GM21737 (cell line): ENCODE measurements around the gene PFKFB2.

Experiments used
- ATAC-seq: cut with Tn5 transposase; IDR thresholded peaks from one replicate; pipeline ENCODE4 v1.9.1; 2021; ENCODE audit warnings: mild to moderate bottlenecking, moderate library complexity; ENCODE audit not compliant: unreplicated experiment

The PFKFB2 gene

DNA sequence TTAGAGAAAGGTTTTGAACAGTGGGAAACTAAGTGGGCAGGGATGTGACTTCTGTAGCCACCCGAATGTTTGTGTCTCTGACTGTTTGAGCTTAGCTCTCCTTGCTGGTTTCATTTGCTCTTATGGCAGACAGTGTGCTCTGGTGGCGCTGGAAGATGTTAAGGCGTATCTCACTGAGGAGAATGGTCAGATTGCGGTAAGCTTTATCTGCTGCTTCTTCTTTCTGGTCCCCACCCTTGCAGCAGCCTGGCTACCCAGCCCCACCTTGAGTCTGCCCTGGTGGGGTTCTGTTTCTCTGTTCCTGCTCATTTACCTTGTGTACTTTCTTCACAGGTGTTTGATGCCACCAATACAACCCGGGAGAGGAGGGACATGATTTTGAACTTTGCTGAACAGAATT is 9.9 kb downstream of the PFKFB2 start:
- no peak for ATAC-seq

DNA sequence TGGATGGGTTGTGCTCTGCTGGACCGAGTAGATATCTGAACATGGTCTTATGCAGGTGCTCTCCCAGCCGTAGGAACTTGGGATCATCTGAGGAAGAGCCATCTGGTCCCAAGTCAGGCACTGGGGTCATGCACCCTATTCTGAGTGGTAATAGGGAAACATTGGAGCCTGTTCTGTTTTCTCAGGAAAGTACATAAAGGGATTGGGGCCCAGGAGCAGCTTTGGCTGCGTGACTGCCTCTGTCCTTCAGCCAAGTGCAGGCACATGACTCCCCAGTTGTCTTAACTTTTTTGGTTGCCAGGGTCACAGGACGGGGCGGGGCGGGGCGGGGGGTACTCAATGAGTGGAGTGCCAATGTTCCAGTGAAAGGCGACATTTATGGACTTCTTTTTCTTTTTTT is 11.5 kb downstream of the PFKFB2 start:
- ATAC-seq, result no peak

DNA sequence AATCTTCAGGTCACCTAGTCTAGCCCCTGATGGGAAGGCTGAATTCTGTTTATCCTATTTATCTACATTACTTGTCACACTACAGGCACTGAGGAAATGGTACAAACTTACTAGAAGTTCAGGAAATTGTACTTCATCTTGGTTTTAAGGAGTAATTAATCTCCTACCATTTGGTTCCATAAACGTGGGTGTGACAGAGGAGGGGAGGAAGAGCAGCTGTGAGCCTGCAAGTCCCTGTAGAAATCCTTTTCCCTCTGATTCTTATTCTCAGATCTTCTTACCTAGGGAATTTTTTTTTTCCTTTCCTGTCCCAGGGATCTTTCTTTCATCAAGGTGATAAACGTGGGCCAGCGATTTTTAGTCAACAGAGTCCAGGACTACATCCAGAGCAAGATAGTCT is 14.1 kb downstream of the PFKFB2 start:
- no peak for ATAC-seq

DNA sequence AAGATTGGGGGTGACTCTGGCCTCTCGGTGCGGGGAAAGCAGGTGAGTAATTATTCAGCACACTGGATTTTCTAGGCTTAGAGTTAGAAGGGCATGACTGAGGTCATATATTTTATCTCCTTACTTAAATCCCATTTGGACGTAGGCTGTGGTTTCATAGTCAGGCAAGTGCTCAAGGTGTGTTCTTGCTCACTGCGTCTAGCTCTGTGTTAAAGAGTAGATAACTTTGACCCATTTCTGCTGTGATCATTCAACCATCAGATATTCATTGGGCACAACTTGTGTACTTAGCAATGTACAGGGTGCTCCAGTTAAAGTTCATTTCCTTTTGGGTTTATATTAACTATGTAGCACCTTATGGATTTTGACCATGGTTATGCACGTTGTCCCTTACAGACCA is 14.6 kb downstream of the PFKFB2 start:
- ATAC-seq, result no peak

DNA sequence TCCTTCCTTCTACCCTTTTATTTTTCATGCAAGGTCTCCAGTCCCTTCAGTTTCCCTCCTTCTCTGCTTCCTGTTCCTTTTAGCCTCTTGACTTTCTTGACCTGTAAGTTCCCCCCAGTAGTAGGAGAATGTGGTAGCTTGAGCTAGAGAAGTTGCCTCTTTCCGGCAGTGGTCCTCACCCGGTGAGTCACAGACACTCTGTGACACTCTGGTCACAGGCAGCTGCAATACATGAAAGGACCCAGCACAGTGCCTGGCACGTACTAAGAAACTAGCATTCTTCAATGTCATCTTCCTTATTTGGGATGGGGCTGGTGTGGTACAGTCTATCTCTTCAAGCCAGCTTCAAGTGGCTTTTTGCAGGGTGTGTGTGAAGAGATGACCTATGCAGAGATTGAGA is 16.0 kb downstream of the PFKFB2 start:
- ATAC-seq, result no peak

DNA sequence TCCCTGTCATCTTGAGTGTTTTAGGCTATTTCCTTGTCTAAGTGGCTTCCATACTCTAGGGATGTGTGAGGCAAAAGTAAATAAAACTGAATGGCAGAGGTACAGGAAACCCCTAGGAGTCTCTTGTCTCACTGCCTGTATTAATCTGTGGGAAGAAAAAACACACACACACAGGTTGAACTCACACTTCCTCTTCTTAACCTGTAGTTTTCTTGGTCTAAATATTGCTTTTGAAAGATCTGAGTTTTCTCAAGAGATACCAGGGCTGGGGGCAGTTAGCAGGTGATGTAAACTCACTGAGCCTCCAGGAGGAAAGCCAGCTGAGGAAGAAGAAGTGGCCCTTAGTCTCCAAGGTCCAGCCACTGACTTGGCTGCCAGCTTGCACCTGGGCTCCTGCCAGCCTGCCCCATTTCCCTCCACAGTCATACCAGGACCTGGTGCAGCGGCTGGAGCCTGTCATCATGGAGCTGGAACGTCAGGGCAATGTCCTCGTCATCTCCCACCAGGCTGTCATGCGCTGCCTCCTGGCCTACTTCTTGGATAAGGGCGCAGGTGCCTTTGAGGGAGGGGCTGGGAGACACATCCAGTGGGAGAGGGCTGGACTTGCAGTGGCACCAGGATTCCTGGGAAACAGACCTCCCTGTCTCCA is 16.9 kb downstream of the PFKFB2 start:
- ATAC-seq, result no peak

DNA sequence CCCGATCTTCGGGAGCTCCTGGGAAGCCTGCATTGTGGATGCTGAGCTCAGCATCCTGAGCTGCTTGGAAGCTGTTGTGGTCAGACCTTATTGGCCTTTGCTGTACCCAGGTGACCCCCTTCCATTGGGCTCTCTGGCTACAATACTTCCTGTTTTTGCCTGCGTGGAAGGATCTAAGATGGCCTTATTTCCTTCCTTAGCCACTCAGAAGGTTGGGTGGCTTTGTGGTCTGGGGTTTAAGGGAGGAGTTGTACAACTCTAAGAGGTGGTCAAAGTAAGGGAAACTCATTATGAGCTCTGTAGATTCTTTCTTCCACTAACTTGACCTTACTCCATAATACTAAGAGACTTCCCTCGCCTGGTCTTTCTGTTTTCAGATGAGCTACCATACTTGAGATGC is 17.7 kb downstream of the PFKFB2 start:
- no peak for ATAC-seq

DNA sequence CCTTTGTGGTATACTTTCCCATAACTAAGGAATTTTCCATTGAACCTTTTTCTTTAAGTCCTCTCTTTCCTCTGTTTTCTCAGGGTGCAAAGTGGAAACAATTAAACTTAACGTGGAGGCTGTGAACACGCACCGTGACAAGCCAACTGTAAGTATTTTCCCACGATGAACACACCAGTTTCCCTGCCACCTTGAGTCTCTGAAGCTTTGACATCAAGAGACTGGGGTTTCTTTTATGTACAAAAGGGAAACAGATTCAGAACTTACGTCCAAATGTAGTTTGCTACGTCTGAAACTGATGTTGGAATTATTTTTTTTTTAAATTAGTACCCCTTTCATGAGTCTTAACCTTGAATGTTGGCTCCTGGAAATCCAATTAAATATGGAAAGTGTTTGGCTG is 18.4 kb downstream of the PFKFB2 start:
- ATAC-seq, result no peak

DNA sequence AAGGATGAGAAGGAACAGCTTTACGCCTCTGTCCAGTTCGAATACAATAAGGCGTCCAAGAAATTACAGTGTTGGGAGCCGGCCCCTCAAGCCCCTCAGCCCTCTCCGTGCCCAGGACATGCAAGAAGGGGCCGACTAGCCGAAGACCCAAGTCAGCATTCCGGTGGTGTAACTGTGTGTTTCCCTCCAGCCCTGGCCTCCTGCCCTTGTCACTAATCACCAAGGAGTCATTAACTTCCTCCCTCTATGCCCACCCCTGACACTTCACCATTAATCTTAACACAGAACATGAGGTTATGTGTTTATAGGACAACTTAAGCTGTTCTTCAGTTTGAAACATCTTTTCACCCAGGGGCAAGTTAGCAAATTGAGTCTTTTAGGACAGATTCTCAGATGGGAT is 19.2 kb downstream of the PFKFB2 start:
- ATAC-seq, result no peak

DNA sequence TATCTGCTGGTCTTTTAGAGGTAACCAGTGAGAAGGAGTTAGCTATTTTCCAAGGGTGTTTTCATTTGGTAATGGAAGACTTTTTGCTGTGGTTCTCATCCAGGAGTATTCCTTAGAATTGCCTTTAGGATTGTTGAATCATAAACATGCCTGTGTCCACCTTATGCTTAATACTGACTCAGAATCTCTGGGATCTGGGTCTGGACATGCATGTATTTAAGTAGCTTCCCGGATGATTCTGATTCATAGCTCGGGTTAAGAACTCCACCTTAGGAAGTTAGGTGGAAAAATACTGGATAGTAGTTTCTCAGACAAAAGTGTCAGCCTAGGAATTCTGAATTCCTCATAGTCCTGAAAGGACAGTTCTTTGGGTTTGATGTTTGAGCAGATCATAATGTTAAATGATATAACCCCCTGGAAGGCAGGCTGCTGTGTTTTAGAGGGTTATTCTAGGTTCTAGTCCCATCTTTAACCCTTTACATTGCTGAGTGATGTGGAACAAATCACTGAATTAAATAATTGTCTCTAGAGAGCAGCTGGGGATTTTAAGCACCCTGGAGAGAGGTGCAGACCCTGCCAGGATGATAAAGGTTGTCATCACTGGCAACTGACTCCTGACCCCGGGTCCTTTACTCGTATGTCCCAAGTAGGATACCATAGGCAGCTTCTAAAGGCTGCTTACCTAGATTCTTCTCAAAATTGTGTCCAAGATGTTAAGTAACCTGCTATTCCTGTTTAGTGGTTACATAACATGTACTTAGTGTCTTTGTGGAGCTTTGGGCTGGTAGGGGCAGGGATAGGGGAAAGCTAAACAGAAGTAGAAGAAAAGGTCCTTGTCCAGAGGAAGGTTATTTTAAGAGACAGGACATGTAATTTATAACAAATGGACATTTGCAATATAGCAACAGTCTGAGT is 21.1 kb downstream of the PFKFB2 start:
- no peak for ATAC-seq

DNA sequence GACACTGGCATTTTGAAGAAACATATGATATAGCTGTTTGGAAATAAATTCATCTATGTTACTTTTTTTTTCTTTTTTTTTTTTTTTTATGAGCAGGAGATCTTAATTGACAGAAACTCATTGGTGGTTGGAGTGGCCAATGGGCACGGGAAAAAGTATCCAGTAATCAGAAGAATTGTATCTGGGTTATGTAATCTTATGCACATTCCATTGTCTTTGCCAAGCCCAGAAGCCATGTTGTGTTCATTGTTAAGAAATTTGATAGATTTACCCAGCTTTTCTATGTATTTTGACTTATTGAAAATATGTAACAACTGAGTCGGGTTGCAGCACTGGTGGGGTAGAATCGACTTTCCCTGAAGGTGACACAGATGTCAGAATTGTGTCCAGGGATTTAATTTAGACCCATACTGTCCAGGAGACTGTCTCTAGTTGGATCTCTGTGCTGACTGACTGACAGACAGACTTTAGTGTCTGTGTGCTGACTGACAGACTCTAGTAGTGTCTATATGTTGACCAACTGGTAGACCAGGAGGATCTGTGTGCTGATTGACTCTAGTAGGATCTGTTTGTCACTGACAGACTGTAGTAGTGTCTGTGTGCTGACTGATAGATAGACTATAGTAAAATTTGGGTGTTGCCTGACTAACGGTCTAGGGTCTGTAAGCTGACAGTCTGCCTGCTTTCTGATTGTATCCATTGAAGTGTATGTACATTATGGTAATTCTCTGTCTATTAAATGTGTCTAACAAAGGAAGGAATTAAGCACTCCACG is 23.3 kb downstream of the PFKFB2 start:
- ATAC-seq, result no peak

DNA sequence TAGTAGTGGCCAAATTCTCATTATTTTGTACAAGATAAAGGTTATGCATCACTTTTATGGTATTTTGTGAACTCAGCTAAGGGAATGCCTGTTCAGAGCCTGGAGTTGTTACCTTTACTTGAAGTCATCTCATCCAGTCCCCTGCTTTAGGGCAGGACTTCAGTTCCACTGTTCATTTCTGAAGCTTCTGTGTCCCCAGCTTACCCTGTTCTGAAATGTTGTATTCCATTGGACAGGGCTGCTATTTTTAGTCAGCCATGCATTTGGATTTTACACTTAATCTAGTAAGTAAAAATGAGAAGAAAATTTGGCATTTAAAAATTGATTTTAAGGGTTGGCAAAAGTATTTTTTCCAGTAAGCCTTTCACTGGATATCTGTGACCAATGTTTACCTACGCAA is 23.9 kb downstream of the PFKFB2 start:
- ATAC-seq, result no peak

DNA sequence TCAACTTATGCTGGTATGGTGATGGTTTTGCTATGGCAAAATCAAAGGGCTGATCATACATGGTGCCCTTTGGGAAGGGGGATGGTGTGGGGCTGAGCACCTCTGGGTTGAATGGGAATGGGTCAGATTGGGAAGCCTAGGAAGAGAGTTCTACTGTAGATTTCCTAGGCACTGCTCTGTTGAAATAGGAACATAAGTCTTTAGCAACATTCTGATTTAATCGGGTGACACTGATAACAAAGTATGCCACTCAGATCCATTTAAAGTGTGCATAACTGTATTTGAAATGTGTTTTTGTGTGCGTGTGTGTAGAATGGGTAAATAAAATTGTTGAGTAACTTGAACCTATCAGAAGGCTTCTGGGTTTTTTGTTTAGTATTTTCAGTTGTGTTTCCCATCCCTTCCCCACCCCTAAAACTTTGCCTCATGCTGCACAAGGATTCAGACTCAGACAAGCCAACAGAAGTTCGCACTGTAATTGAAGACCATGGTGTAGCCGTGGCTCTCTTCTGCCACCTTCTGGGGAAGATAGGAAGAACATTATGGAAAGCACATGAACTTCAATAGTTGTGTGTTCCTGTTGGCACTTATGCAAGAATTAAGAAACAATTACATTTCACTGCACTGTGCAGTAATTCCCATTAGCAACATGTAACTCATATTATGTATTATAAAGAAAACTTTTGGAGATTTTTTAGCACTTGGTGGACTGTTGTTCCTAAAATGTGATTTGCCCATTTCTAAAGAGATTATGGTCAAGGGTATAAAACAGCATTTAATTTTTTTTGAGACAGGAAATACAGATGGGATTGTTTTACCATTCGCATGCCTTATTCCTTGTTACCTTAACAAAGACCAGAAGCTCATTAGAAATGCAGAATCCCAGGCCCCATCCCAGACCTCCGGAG is 24.6 kb downstream of the PFKFB2 start:
- no peak for ATAC-seq

DNA sequence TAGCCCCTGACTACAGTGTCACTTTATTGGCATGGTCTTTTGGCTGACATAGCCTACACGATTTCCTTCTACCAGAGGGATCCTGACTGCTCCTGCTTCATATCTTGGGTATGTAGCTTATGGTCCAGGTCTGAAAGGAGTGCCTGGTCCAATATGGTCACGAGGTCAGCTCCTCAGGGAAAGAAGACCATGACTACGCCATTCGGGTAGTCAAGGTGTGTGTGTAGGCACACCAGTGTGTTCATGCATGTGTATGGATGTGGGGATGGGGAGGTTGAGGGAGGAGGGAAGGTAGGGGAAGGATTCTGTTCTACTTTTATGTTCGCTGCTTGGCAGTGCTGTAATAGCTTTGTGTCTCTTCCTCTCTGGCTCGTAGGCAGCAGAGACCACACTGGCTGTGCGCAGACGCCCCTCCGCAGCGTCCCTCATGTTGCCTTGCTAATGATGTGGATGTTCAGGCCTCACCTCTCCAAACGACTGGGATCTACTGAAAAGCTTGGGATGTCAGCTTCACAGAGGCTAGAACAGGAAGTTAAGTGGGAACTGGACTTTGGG is 25.6 kb downstream of the PFKFB2 start:
- no peak for ATAC-seq

DNA sequence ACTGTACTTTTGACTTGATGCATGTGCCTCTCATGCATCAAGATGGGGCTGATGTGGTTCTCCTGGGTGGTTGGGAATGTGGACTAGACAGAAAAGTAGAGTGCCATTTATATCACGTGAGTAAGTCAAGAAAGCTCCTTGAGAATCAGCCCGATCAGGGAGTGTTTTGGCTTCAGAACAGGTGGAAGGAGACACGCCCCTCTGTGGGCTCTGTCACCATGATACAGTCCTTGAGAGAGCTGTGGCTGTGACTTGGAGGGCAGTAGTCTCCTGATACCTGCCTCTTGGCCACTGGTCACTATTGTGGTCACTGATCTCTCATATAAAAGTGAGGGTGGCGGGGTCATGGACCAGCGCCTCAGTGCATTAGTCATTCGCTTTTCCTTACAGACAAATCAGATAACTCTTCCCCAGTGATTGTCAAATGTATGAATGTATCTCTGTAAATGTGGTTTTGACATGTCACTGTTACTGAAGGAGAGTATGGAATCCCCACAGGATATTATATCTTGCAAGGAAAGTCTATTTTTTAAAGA is 26.7 kb downstream of the PFKFB2 start:
- no peak for ATAC-seq

DNA sequence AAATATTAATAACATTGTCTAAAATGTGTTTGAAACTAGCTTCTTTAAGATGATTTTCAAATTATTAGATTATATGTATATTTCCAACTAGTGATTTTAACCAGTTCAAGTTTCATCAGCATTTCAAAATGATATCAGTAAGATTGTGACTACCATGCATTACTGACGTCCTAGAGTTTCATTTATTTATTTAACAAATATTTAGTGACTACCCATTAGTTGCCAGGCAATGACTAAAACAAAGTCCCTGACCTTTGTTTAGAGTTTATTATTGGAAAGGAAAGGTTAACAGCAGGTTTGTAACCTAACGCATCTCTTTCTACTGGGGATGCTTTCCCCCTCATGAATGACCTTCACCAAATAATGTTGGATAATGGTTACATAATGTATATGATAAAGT is 28.0 kb downstream of the PFKFB2 start:
- ATAC-seq, result no peak

DNA sequence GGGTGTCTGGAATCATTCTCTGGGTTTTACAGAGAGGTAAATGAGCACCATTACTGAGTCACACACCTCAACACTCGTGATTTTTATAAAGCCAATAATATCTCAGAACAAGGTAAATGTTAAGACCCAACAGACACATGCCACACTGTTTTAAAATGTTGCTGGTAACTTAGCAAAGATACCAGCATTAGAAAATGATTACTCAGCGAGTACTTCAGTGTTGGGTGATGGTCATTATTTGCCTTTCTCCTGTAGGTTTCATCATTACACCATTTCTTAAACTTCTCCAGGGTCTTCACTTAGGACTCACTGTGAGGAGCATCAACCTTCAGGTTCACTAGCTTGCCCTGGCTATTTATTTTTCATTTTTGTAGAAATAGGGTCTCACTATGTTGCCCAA is 28.7 kb downstream of the PFKFB2 start:
- ATAC-seq, result no peak

DNA sequence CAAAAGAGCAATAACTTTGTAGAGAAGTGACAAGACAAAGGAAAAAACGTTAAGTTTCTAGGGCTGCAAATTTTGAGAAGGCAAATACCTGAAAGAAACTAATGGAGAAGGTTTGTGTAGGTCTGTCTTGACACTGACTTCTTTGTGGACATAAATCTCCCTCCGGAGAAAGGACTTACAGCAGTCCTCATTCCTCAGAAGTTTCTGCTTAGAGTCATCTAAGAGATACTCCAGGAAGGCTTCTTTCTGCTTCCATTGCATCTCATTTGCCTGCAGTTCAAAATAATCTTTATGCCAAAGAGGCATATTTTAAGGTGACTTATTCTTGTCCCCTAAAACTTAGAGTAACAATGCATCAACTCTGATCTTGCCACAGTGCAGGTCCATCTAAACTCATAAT is 31.2 kb downstream of the PFKFB2 start:
- ATAC-seq, result no peak

DNA sequence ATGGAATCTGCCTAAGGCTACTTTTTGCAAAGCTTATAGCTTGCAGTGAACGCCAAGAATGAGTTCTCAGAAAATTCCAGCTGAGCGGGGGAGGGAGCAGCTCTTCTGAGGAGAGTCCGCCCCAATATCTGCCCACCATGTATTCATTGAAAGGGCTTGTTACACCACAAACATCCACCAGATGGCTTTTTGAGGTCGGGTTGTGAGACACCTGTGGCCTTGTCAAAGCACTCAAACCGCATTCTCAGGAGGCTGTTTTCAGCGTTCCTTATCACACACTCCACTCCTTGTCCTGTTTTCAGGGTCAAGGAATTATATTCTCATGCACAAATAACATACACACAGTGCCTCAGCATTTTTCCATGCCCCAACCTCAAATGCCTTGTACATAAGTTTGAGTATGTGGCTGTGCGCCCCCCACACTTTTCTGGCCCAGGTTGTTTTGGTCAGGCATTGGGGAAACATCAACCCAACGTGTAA is 31.7 kb downstream of the PFKFB2 start:
- no peak for ATAC-seq

DNA sequence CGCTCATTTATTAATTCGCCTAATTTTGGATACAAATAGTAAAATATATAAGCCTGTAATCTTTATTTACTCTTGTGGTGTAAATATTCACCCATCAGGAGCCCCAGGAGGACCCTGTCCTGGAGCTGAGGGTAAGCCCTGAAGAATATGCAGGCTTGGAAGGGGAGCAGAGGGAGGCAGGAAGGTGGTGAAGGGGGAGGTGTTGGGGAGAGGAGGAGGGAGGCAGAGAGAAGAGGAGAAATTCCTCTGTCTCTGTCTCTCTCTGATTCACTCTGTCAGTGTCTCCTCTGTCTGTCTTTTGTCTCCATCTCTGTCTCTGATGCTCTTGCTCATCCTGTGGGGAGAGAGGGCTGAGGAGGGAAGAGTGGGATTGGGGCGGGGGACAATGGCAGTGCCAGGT is 32.8 kb downstream of the PFKFB2 start:
- ATAC-seq, result no peak
